GM21723 (cell line): ENCODE measurements around the gene SGPL1.
"Not testable (repeated sequence)": the region's sequence is repeated elsewhere in the genome, so short reads cannot be mapped to it uniquely, and the experiment has no call there.

Experiments used
- ATAC-seq: cut with Tn5 transposase; IDR thresholded peaks from one replicate; pipeline ENCODE4 v1.9.1; 2021; ENCODE audit warnings: mild to moderate bottlenecking, moderate library complexity; ENCODE audit not compliant: unreplicated experiment

The SGPL1 gene

DNA sequence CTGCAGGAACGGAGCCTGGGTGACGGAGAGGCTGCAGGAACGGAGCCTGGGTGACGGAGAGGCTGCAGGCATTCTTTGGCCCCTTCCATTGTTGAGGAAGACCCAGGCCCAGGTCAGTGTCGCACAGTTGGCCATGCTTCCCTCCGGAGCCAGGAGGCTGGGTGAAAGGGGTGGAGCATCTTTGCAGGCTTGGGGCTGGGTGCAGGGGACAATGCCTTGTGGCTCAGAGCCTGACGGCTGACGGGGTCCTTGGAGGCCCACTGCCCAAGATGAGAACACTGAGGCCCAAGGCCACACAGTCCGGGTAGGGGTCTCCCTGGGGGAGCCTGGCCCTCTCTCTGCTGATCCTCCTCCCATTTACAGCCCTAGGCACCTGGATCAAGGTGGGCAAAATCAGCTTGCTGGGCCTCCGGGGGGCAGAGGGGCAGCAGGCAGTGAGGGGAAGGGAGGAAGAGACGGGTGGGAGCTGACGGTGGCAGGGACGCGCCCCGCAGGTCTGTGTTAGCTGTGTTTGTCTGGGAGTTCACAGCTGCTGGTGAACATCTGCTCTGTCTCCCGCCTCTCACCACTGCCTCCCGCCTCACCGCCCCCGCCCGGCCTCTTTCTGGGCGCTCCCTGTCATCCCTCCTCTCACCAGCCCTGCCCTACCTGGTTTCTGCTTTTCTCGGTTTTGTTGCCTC lies 103.2 kb downstream of the SGPL1 start:
- ATAC-seq, result no peak

- ATAC-seq, result not testable (repeated sequence)
Measured at GRCh38 chr10:70919906-70920305, 104.2 kb downstream of the SGPL1 start.

DNA sequence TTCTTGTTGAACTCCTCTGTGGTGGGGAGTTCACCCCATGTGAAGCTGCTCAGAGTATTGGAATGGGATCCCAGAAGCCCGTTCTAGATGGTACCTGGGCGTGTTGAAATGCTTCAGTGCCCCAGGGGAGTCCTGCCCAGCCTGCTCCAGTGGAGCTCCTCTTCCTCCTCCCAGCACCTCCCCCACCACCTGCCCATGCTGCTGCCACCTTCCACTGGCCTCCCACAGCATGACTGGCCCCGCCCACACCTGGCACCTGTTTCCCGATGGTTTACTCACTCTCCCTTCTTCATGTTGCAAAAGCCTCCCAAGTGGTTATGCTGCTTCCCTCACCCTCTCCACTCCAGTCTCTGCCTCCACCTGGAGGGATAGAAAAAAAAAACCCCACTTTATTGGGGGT lies 104.8 kb downstream of the SGPL1 start:
- ATAC-seq, result no peak

DNA sequence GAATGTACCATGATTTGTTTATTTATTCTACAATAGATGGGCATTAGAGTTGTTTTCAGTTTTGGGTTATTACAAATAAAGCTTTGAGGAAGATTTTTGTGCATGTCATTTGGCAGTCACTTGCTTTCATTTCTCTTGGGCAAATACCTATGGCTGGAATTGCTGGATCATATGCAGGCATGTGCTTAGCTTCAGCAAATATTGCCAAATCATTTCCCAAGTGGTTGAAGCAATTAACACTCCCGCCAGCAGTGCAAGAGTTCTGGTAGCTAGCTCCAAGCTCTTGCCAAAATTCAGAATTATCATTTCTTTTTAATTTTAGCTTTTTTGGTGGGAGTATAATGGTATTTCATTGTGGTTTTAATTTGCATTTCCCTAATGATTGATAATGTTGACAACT lies 105.5 kb downstream of the SGPL1 start:
- no peak for ATAC-seq

DNA sequence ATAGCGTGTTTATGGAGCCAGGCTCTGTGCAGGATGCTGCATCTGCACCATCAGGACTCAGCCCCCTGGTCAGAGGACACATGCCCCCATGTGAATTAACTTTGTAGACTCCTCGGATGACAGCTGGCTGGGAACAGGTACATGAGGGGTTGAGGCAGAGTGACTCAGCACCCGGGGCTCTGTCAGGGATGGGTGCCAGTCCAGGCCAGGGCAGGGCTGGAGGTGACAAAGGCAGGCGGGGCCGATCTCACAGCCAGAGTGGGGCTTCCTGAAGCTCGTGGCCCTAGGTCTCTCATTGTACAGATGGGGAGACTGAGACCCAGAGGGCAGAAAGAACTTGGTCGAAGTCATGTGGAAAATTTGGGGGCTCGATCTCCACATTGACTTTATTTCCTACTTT lies 107.9 kb downstream of the SGPL1 start:
- no peak for ATAC-seq

GRCh38 chr10:70925377-70926225 lies 109.9 kb downstream of the SGPL1 start:
- ATAC-seq, result no peak

- no peak for ATAC-seq
Measured at GRCh38 chr10:70926226-70927000, 110.7 kb downstream of the SGPL1 start.

- ATAC-seq, result no peak
Measured at GRCh38 chr10:70927189-70927943, 111.6 kb downstream of the SGPL1 start.

DNA sequence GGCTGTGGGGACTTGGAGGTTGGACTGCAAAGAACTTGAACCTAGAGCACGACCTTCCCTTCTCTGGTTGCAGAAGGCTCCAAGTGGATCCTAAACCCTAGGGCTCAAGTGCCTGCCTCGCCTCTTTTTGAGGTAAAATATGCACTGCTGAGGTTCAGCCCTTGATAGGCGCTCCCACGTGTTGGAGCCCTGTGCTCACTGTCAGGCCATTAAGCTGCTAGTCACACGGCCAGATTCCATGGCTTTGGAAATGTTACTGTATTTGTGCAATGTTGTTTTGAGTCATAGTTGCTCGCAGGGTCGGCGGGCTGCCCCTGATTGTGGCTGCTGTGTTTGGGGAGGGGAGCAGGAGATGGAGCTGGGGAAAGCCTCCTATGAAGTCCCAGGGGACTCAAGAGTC lies 112.4 kb downstream of the SGPL1 start:
- ATAC-seq, result no peak

GRCh38 chr10:70930263-70931000 lies 114.7 kb downstream of the SGPL1 start:
- no peak for ATAC-seq
